SJCRH30 (cell line): Measurements from ENCODE around the gene TCOF1. TPM values are rescaled to one million over a fixed set of nuclear protein-coding genes. Genes with fewer than 3 reads are reported as not detected.

Source experiments
- DNase-seq, 2 experiments: peaks; one replicate each; pipeline ENCODE4 v3.0.0-alpha.2; 2015 to 2020
- H3K27ac ChIP-seq: fragments of 250-450 bp; sonication (Bioruptor Pico); 2 replicates; pipeline ENCODE4 v1.5.1; 2020; ENCODE audit warnings: mild to moderate bottlenecking, moderate library complexity
- H3K27me3 ChIP-seq: fragments of 250-450 bp; sonication (Bioruptor Pico); 2 replicates; pipeline ENCODE4 v1.5.1; 2020; ENCODE audit warnings: mild to moderate bottlenecking, moderate library complexity
- H3K36me3 ChIP-seq: fragments of 250-450 bp; sonication (Bioruptor Pico); 2 replicates; pipeline ENCODE4 v1.5.1; 2020; ENCODE audit warnings: mild to moderate bottlenecking, moderate library complexity
- H3K4me1 ChIP-seq: fragments of 250-450 bp; sonication (Bioruptor Pico); 2 replicates; pipeline ENCODE4 v1.5.1; 2020; ENCODE audit warnings: mild to moderate bottlenecking, moderate library complexity
- H3K4me3 ChIP-seq: fragments of 250-450 bp; sonication (Bioruptor Pico); 2 replicates; pipeline ENCODE4 v1.5.1; 2020; ENCODE audit warnings: mild to moderate bottlenecking, moderate library complexity
- H3K9me3 ChIP-seq: fragments of 250-450 bp; sonication (Bioruptor Pico); replicated peaks from 2 replicates; pipeline ENCODE4 v1.5.1; 2020; ENCODE audit warnings: mild to moderate bottlenecking, moderate library complexity
- total RNA-seq: library from RNA; depleted of rRNA; stranded (reverse); fragments of >200 nt; shearing (Covaris generic); gene quantifications from 2 replicates; pipeline ENCODE4 v1.2.3, GENCODE V29; 2014

The TCOF1 gene
- total RNA-seq, 1 experiment from 2014 or later: 58.9 TPM

- Histone ChIP-seq H3K27me3 (no peaks in the 10 kb centered on the region), H3K4me3 (no peak overlapping the region), H3K27ac (no peak overlapping the region), H3K36me3 (peaks cover 59% of the 10 kb centered on the region), H3K4me1 (no peaks in the 10 kb centered on the region), H3K9me3 (no peaks in the 10 kb centered on the region)
- DNase-seq: no peak
Measured at GRCh38 chr5:150384701-150385100, 27.2 kb downstream of the TCOF1 start.

DNA sequence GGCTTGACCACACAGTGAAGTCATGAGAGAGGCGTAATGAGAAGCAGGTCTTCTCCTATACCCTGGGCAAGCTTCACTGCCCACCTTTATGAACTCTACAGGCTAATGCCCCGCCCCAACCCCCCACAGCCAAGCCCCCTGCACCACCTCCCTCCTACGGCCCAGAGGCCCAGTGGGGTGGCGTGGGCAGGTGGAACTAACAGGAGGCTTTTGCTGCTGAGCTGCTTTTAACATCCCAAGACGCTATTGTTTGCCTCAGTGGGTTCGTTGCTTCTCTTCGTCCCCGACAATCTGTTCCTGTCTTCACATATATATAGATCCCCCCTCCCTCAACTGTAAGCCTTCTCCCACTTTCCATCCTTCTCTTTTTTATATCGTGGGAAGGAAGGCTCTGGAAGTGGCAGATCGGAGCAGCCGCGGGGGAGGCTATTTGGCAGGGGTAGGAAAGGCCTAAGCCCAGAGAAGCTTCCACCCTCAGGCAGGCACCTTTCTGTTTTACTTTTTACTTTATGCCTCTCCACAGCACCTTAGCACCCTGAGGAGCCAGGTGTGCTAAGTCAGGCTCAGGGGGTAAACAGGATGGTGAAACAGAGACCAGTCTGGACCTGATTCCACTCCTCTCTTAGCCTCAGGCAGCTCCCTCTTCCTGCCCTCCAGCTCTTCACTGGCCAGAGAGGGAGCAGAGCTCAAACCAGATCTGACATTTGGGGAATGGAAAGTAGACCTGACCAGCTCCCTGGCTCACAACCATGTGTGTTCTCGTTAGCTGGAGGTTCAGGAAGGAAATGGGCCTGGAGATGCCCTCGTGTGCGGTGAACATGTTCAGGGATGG, 28.7 kb downstream of the TCOF1 start:
- Histone ChIP-seq H3K27ac (no peak overlapping the region), H3K4me1 (no peaks in the 10 kb centered on the region), H3K4me3 (no peak overlapping the region), H3K27me3 (no peaks in the 10 kb centered on the region), H3K9me3 (no peaks in the 10 kb centered on the region), H3K36me3 (peaks cover 53% of the 10 kb centered on the region)
- DNase-seq: no peak

GRCh38 chr5:150389531-150390266, 32.2 kb downstream of the TCOF1 start:
- H3K27me3 ChIP-seq: no peaks in the 10 kb centered on the region
- no peaks in the 10 kb centered on the region for H3K4me1 ChIP-seq
- H3K27ac ChIP-seq: no peak overlapping the region
- H3K9me3 ChIP-seq: no peaks in the 10 kb centered on the region
- H3K36me3 ChIP-seq: peaks cover 59% of the 10 kb centered on the region
- DNase-seq: no peak
- H3K4me3 ChIP-seq: no peak overlapping the region

DNA sequence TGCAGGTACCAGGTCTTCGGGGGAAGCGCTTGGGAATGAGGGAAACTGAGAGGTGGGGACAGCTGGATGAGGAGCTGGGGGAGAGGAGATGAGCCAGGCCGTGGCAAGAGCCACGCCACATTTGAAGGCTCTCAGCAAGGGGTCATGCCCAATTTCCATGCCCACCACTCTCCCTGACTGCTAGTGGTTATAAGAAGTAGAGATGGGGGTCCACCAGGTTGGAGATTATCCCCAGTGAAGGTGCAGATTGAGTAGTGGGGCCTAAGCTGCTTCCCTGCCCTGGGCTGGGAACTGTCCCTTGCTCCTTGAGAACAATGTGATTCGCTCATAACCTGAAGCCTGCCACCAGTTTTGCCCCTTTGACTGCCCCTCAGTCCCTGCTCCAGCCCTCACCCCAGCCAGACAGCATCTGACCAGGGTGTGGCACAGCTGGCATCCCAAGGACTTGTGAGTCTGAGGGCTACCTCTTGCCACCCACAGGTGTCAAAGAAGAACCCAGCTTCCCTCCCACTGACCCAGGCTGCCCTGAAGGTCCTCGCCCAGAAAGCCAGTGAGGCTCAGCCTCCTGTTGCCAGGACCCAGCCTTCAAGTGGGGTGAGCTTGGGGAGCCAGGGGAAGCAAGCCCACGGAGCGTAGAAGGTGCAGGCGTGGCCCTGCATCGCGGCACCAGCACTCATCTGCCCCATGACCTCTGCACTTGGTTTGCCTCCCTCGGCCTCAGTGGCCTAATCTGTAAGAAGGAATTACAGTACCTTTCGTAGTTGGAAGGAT, 33.8 kb downstream of the TCOF1 start:
- Histone ChIP-seq H3K36me3 (peaks cover 55% of the 10 kb centered on the region), H3K4me3 (no peak overlapping the region), H3K4me1 (no peaks in the 10 kb centered on the region), H3K27me3 (no peaks in the 10 kb centered on the region), H3K27ac (no peak overlapping the region), H3K9me3 (no peaks in the 10 kb centered on the region)
- no peak for DNase-seq

DNA sequence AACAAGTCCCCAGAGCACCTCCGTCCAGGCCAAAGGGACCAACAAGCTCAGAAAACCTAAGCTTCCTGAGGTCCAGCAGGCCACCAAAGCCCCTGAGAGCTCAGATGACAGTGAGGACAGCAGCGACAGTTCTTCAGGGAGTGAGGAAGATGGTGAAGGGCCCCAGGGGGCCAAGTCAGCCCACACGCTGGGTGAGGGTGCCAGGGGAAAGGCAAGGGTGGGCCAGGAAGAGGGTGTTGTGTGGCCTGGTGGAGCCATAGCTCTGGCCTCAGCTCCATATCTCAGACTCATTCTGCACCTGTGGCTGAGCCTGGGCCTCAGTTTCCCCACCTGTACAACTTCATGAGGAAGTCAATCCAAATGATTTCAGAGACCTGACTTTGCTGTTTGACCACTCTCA, 34.5 kb downstream of the TCOF1 start:
- Histone ChIP-seq H3K9me3 (no peaks in the 10 kb centered on the region), H3K27me3 (no peaks in the 10 kb centered on the region), H3K4me1 (no peaks in the 10 kb centered on the region), H3K36me3 (peaks cover 61% of the 10 kb centered on the region), H3K27ac (no peak overlapping the region), H3K4me3 (no peak overlapping the region)
- DNase-seq: no peak

DNA sequence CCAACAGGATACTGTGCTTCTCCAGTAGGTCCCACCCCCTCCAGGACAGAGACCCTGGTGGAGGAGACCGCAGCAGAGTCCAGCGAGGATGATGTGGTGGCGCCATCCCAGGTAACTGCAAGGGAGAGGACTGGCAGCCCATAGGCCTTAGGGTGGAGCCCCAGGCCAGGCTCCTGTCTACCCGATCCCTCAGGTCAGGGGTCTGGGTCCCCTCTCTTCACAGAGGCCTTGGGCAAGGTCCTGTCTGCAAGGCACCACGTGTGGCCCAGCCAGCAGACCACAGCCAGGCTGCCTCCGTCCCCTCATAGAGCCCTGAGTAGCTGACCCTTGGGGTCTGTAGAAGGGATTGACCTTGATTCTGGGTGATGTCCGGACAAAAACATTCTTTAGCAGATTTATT, 35.2 kb downstream of the TCOF1 start:
- peaks cover 61% of the 10 kb centered on the region for H3K36me3 ChIP-seq
- H3K4me1 ChIP-seq: no peaks in the 10 kb centered on the region
- no peaks in the 10 kb centered on the region for H3K27me3 ChIP-seq
- no peak overlapping the region for H3K27ac ChIP-seq
- H3K4me3 ChIP-seq: no peak overlapping the region
- no peaks in the 10 kb centered on the region for H3K9me3 ChIP-seq
- DNase-seq: no peak

DNA sequence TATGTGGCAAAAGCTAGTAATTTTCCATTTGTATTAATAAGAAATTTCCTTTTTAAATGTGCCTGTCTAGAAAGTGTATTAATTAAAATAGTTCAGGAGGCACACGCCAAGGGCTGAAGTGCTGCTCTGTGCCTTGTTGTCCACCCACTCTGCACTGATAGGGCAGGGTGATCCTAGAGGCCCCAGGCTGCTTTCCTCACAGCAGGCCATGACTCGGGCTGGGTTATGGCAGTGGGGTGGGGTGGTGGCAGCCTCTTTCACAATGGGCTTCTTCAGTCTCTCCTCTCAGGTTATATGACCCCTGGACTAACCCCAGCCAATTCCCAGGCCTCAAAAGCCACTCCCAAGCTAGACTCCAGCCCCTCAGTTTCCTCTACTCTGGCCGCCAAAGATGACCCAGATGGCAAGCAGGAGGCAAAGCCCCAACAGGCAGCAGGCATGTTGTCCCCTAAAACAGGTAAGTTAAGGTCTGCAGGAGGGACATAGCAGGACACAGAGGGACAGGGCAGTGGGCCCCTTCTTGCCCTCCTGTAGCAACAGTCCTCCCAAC, 35.7 kb downstream of the TCOF1 start:
- no peak overlapping the region for H3K4me3 ChIP-seq
- no peaks in the 10 kb centered on the region for H3K27me3 ChIP-seq
- no peaks in the 10 kb centered on the region for H3K9me3 ChIP-seq
- no peaks in the 10 kb centered on the region for H3K4me1 ChIP-seq
- no peak overlapping the region for H3K27ac ChIP-seq
- DNase-seq: no peak
- peaks cover 62% of the 10 kb centered on the region for H3K36me3 ChIP-seq

- Histone ChIP-seq H3K27ac (no peak overlapping the region), H3K4me1 (no peaks in the 10 kb centered on the region), H3K4me3 (no peak overlapping the region), H3K36me3 (peaks cover 58% of the 10 kb centered on the region), H3K27me3 (no peaks in the 10 kb centered on the region), H3K9me3 (no peaks in the 10 kb centered on the region)
- DNase-seq: no peak
Measured at GRCh38 chr5:150394131-150394530, 36.6 kb downstream of the TCOF1 start.

GRCh38 chr5:150394912-150395687, 37.6 kb downstream of the TCOF1 start:
- Histone ChIP-seq H3K9me3 (no peaks in the 10 kb centered on the region), H3K4me1 (no peaks in the 10 kb centered on the region), H3K27ac (no peak overlapping the region), H3K36me3 (peaks cover 57% of the 10 kb centered on the region), H3K27me3 (no peaks in the 10 kb centered on the region), H3K4me3 (no peak overlapping the region)
- no peak for DNase-seq

DNA sequence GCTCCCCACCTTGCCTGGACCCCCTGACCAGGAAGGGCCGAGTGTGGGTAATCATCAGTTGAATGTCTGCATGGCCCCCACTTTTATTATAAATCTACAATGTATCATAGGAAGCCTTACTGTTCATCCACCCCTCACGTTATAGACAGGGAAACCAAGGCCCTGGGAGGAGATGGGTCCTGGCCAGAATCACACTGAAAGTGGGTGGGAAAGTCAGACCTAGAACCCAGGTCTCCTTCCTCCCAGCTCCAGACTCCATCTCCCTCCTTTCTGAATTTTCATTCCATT, 38.1 kb downstream of the TCOF1 start:
- no peaks in the 10 kb centered on the region for H3K27me3 ChIP-seq
- H3K9me3 ChIP-seq: no peaks in the 10 kb centered on the region
- no peak overlapping the region for H3K27ac ChIP-seq
- H3K4me1 ChIP-seq: no peaks in the 10 kb centered on the region
- peaks cover 58% of the 10 kb centered on the region for H3K36me3 ChIP-seq
- no peak for DNase-seq
- no peak overlapping the region for H3K4me3 ChIP-seq

DNA sequence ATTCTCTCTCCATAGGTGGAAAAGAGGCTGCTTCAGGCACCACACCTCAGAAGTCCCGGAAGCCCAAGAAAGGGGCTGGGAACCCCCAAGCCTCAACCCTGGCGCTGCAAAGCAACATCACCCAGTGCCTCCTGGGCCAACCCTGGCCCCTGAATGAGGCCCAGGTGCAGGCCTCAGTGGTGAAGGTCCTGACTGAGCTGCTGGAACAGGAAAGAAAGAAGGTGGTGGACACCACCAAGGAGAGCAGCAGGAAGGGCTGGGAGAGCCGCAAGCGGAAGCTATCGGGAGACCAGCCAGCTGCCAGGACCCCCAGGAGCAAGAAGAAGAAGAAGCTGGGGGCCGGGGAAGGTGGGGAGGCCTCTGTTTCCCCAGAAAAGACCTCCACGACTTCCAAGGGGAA, 38.8 kb downstream of the TCOF1 start:
- DNase-seq: no peak
- Histone ChIP-seq H3K27ac (no peak overlapping the region), H3K27me3 (no peaks in the 10 kb centered on the region), H3K4me1 (no peaks in the 10 kb centered on the region), H3K36me3 (peaks cover 56% of the 10 kb centered on the region), H3K4me3 (no peak overlapping the region), H3K9me3 (no peaks in the 10 kb centered on the region)

GRCh38 chr5:150397146-150397781, 39.8 kb downstream of the TCOF1 start:
- no peaks in the 10 kb centered on the region for H3K4me1 ChIP-seq
- H3K4me3 ChIP-seq: no peak overlapping the region
- peaks cover 46% of the 10 kb centered on the region for H3K36me3 ChIP-seq
- H3K27me3 ChIP-seq: no peaks in the 10 kb centered on the region
- DNase-seq: no peak
- no peak overlapping the region for H3K27ac ChIP-seq
- no peaks in the 10 kb centered on the region for H3K9me3 ChIP-seq

GRCh38 chr5:150397782-150398721, 40.6 kb downstream of the TCOF1 start:
- Histone ChIP-seq H3K27ac (no peak overlapping the region), H3K4me1 (no peaks in the 10 kb centered on the region), H3K9me3 (no peaks in the 10 kb centered on the region), H3K4me3 (no peak overlapping the region), H3K27me3 (no peaks in the 10 kb centered on the region), H3K36me3 (peaks cover 40% of the 10 kb centered on the region)
- no peak for DNase-seq
